Nephron (organoid): ENCODE measurements around the gene GARNL3.
A peak's percentile ranks its signal among the peaks of the same experiment; 100 is the strongest.

Source experiments
- H3K27ac Mint-ChIP-seq, 3 experiments: 2 replicates each; pipeline ENCODE4 v1.8.0; 2020; ENCODE audit warnings: mixed read lengths in 3 of 3, mild to moderate bottlenecking in 2 of 3, moderate library complexity in 1 of 3
- H3K27me3 Mint-ChIP-seq: 2 replicates; pipeline ENCODE4 v1.8.0; 2021; ENCODE audit warnings: low read depth, mild to moderate bottlenecking, moderate library complexity, mixed read lengths
- H3K36me3 Mint-ChIP-seq: 2 replicates; pipeline ENCODE4 v1.8.0; 2020; ENCODE audit warnings: low read depth, mixed read lengths
- H3K4me1 Mint-ChIP-seq: 2 replicates; pipeline ENCODE4 v1.8.0; 2020; ENCODE audit warnings: mixed read lengths
- H3K4me3 Mint-ChIP-seq, 3 experiments: 2 replicates each; pipeline ENCODE4 v1.8.0; 2020; ENCODE audit warnings: mild to moderate bottlenecking in 3 of 3, mixed read lengths in 3 of 3, moderate library complexity in 2 of 3
- H3K9me3 Mint-ChIP-seq: 2 replicates; pipeline ENCODE4 v1.8.0; 2020; ENCODE audit warnings: mixed read lengths
- CTCF ChIP-seq, 3 experiments: fragments of 200-600 bp; sonication (generic); IDR thresholded peaks; one replicate each; pipeline ENCODE4 v1.5.0; 2021; ENCODE audit warnings: antibody characterized with exemption in 3 of 3; ENCODE audit not compliant: unreplicated experiment in 3 of 3

GARNL3 gene

DNA sequence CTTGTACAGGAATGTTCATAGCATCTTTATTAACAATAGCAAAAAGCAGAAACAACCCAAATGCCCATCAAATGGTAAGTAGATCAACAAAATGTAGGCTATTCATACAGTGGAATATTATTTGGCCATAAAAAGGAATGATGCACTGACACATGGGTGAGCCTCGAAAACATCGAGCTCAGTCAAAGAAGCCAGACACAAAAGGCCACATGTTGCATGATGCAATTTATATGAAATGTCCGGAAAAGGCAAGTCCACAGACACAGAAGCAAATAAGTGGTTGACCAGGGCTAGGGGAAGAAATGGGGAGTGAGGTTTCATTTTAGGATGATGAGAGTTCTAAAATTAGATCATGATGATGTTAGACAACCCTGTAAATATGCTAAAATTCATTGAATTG, 115.9 kb downstream of the GARNL3 start:
- Mint-ChIP-seq H3K36me3 (peaks cover 4% of the 10 kb centered on the region), H3K4me3 (no peak overlapping the region), H3K4me1 (peaks cover 4% of the 10 kb centered on the region), H3K27me3 (peaks cover 9% of the 10 kb centered on the region), H3K9me3 (peaks cover 5% of the 10 kb centered on the region), H3K27ac (no peak overlapping the region)
- TF ChIP-seq CTCF (IDR thresholded peaks at IDR 0.05; ENCODE audit: unreplicated experiment in 3 of 3) = no peak

DNA sequence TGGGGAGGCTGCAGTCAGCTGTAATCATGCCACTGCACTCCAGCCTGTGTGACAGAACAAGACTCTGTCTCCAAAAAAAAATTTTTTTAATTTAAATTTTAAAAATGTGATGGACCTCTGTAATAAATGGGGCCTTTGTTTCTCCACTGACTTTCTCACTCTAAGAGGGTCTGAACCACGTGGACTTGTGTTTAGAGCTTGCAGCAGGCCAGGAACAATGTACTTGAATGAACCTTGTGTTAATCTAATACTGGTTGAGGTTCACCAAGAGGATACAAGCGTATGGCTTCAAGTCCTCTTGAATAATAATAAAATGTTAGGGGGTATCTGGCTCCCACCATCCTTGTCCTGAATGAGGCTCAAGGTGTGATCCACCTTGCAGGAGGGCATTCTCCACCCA, 118.0 kb downstream of the GARNL3 start:
- Mint-ChIP-seq H3K36me3 (peaks cover 4% of the 10 kb centered on the region), H3K9me3 (peaks cover 5% of the 10 kb centered on the region), H3K4me3 (no peak overlapping the region), H3K27ac (no peak overlapping the region), H3K4me1 (peaks cover 4% of the 10 kb centered on the region), H3K27me3 (peaks cover 12% of the 10 kb centered on the region)
- no peak for TF ChIP-seq CTCF (IDR thresholded peaks at IDR 0.05; ENCODE audit: unreplicated experiment in 3 of 3)

GRCh38 chr9:127384016-127384730, 119.6 kb downstream of the GARNL3 start:
- Mint-ChIP-seq H3K4me1 (peaks cover 16% of the 10 kb centered on the region), H3K36me3 (peaks cover 4% of the 10 kb centered on the region)

DNA sequence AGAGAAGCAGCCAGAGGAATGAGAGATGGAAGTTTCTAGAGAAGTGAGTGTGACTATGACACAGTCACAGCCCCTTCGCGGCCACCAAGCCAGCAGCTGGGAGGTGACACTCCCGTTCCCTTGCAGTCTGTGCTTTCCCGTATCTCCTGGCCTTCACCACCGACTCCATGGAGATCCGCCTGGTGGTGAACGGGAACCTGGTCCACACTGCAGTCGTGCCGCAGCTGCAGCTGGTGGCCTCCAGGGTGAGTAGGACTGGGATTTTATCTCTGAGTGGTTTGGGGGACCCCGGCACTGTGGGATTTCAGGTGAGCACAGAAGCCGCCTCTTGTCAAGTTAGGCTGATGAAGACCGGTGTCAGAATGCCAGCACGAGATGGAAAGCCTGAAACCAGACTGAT, 120.3 kb downstream of the GARNL3 start:
- H3K27me3 Mint-ChIP-seq = peaks cover 12% of the 10 kb centered on the region
- H3K4me3 Mint-ChIP-seq = no peak overlapping the region
- no peak for TF ChIP-seq CTCF (IDR thresholded peaks at IDR 0.05; ENCODE audit: unreplicated experiment in 3 of 3)
- peaks cover 2% of the 10 kb centered on the region for H3K9me3 Mint-ChIP-seq
- H3K4me1 Mint-ChIP-seq = peaks cover 16% of the 10 kb centered on the region
- H3K27ac Mint-ChIP-seq = peak overlapping the region in 1 of 3 experiments; percentile 60
- peaks cover 4% of the 10 kb centered on the region for H3K36me3 Mint-ChIP-seq

More at GRCh38 chr9:127384016-127384730, 119.6 kb downstream of the GARNL3 start:
- peak overlapping the region in 2 of 3 experiments; percentile 22 to 60 for H3K27ac Mint-ChIP-seq
- H3K27me3 Mint-ChIP-seq = peaks cover 12% of the 10 kb centered on the region
- peaks cover 4% of the 10 kb centered on the region for H3K9me3 Mint-ChIP-seq
- H3K4me3 Mint-ChIP-seq = no peak overlapping the region
- TF ChIP-seq CTCF (IDR thresholded peaks at IDR 0.05; ENCODE audit: unreplicated experiment in 3 of 3) = no peak

DNA sequence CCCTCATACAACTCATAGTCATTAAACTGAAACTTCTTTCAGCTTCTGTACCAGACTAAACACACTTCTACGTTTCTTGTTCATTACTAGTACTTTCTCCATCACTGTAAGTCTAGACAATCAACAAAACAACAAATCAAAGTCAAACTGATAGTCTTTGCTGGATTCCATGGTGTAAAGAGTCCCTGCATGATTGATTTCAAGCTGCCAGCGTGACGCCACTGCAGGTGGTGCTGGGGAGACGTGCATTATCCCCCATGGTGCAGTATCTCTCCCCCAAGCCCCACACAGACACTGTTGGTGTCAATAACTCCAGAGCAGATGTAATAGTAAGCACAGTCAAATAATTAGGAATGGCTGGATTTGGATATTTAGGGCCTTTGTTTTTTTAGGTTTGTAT, 121.7 kb downstream of the GARNL3 start:
- Mint-ChIP-seq H3K4me3 (no peak overlapping the region), H3K9me3 (no peaks in the 10 kb centered on the region), H3K27ac (no peak overlapping the region), H3K36me3 (no peaks in the 10 kb centered on the region), H3K4me1 (peaks cover 20% of the 10 kb centered on the region), H3K27me3 (peaks cover 12% of the 10 kb centered on the region)
- no peak for TF ChIP-seq CTCF (IDR thresholded peaks at IDR 0.05; ENCODE audit: unreplicated experiment in 3 of 3)

DNA sequence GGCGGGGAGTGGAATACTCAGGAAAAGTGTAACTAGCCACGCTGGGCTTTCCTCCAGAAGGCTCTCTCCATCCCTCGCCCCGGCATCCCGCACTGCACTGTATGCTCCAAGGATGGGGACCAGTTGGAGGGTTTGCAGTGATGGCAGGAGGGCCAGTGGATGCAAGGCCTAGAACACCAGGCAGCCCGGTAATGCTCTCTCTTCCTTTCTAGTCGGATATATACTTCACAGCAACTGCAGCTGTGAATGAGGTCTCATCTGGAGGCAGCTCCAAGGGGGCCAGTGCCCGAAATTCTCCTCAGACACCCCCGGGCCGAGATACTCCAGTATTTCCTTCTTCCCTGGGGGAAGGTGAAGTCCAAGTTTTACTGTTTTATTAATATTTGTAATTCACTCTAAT, 122.4 kb downstream of the GARNL3 start:
- no peak overlapping the region for H3K27ac Mint-ChIP-seq
- H3K4me1 Mint-ChIP-seq = peaks cover 20% of the 10 kb centered on the region
- no peak for TF ChIP-seq CTCF (IDR thresholded peaks at IDR 0.05; ENCODE audit: unreplicated experiment in 3 of 3)
- H3K9me3 Mint-ChIP-seq = no peaks in the 10 kb centered on the region
- peaks cover 2% of the 10 kb centered on the region for H3K36me3 Mint-ChIP-seq
- H3K4me3 Mint-ChIP-seq = no peak overlapping the region
- H3K27me3 Mint-ChIP-seq = peaks cover 12% of the 10 kb centered on the region
